ENCODE data around the gene SSX2IP.

SSX2IP gene

GRCh38 chr1:84698151-84699110 lies 8.2 kb upstream of the SSX2IP start:
- TF ChIP-seq CEBPB (IDR thresholded peaks at IDR 0.05), result no peak
- peak; percentile 29; the same call in 1 of the 2 replicates for TF ChIP-seq NFIC (IDR thresholded peaks at IDR 0.05)

DNA sequence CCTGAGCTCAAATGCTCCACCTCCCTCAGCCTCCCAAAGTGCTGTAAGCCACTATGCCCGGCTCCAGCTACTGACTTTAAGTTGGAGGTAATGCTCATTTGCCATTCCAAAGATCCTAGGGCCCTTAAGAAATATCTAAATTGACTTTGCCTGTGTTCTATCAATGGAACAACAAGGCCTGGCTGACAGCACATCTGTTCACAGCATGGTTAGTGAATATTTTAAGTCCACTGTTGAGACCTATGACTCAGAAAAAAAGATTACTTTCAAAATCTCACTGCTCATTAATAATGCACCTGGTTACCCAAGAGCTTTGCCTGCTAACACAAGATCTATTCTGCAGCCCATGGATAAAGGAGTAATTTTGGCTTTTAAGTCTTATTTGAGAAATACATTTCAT lies 3.5 kb upstream of the SSX2IP start:
- TF ChIP-seq RAD21 (IDR thresholded peaks at IDR 0.05; ENCODE audit: low read depth) (no peak), NFIC (IDR thresholded peaks at IDR 0.05) (no peak), EP300 (IDR thresholded peaks at IDR 0.05; ENCODE audit: borderline replicate concordance) (no peak)

DNA sequence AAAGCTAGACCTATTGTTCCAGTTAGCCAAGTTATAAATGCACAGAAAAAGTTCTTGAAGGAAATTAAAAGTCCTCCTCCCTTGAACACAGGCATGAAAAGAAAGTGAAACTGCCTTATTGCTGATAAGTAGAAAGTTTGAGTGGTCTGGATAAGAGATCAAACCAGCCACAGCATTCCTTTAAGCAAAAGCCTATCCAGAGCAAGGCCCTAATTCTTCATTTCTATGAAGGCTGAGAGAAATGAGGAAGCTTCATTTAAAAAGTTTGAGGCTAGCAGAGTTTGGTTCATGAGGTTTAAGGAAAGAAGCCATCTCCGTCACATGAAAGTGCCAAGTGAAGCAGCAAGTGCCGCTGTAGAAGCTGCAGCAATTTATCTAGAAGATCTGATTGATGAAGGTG lies 2.7 kb upstream of the SSX2IP start:
- TF ChIP-seq NFIC (IDR thresholded peaks at IDR 0.05) (no peak), TEAD4 (IDR thresholded peaks at IDR 0.05) (no peak), CEBPB (IDR thresholded peaks at IDR 0.05) (no peak), EP300 (IDR thresholded peaks at IDR 0.05; ENCODE audit: borderline replicate concordance) (no peak), REST (IDR thresholded peaks at IDR 0.05; ENCODE audit: low read depth) (no peak), EGR1 (IDR thresholded peaks at IDR 0.05) (no peak), ZBTB7A (IDR thresholded peaks at IDR 0.05; ENCODE audit: low read depth) (no peak), TAF1 (IDR thresholded peaks at IDR 0.05; ENCODE audit: low read depth) (no peak), RAD21 (IDR thresholded peaks at IDR 0.05; ENCODE audit: low read depth) (no peak)
- TF ChIP-seq, protein P1, sequence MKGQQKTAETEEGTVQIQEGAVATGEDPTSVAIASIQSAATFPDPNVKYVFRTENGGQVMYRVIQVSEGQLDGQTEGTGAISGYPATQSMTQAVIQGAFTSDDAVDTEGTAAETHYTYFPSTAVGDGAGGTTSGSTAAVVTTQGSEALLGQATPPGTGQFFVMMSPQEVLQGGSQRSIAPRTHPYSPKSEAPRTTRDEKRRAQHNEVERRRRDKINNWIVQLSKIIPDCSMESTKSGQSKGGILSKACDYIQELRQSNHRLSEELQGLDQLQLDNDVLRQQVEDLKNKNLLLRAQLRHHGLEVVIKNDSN (IDR thresholded peaks at IDR 0.05), result no peak

- TF ChIP-seq RAD21 (IDR thresholded peaks at IDR 0.05; ENCODE audit: low read depth) (no peak), TCF12 (IDR thresholded peaks at IDR 0.05; ENCODE audit: low read depth) (no peak), TAF1 (IDR thresholded peaks at IDR 0.05; ENCODE audit: low read depth) (no peak), CEBPB (IDR thresholded peaks at IDR 0.05) (no peak), CREB1 (IDR thresholded peaks at IDR 0.05; ENCODE audit: low read depth) (no peak), EP300 (IDR thresholded peaks at IDR 0.05; ENCODE audit: borderline replicate concordance) (no peak), TEAD4 (IDR thresholded peaks at IDR 0.05) (no peak), NFIC (IDR thresholded peaks at IDR 0.05) (no peak), EGR1 (IDR thresholded peaks at IDR 0.05) (no peak), ZBTB7A (IDR thresholded peaks at IDR 0.05; ENCODE audit: low read depth) (no peak)
Measured at GRCh38 chr1:84692391-84692790, 2.1 kb upstream of the SSX2IP start.

DNA sequence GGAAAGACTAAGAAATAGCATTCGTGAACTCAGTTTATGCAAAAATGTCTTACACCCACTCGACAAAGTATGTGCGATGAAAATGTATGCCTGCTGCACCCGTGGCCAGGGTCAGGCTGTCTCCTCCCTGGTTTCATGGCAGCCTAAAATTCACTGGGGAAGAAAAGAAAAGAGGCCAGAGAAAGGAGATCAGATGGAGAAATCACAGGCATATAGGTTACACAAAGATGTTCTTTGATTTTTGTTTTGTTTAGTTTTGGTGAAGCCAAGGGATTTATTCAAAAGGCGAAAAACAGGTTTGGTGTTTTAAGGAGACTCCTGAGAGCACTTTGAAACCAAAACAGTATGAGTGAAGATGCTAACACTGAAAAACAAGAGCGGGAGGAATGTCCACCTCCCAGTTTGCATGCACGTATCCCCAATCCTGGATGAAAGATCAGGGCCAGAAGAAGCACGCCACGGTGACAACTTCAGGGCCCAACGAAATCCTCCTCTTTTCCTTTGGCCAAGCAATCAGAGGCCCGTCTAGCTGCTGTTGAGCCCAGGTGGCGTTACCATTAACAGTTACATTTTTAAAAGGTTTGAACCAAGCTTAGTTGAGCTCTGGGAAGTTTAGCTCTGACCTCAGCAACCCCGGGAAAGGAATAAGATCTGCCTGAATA lies 992 bp upstream of the SSX2IP start:
- TF ChIP-seq FOXM1 (IDR thresholded peaks at IDR 0.05; ENCODE audit: borderline replicate concordance, low read depth) (no peak), TCF12 (IDR thresholded peaks at IDR 0.05; ENCODE audit: low read depth) (no peak), YY1 (IDR thresholded peaks at IDR 0.05; ENCODE audit: low read depth) (no peak), CEBPB (IDR thresholded peaks at IDR 0.05) (no peak), RAD21 (IDR thresholded peaks at IDR 0.05; ENCODE audit: low read depth) (no peak), TAF1 (IDR thresholded peaks at IDR 0.05; ENCODE audit: low read depth) (no peak), CREB1 (IDR thresholded peaks at IDR 0.05; ENCODE audit: low read depth) (no peak), EGR1 (IDR thresholded peaks at IDR 0.05) (no peak), REST (IDR thresholded peaks at IDR 0.05; ENCODE audit: low read depth) (no peak), MAX (IDR thresholded peaks at IDR 0.05) (no peak; the same call in 1 of the 2 replicates), NFIC (IDR thresholded peaks at IDR 0.05) (no peak), ZBTB7A (IDR thresholded peaks at IDR 0.05; ENCODE audit: low read depth) (no peak), EP300 (IDR thresholded peaks at IDR 0.05; ENCODE audit: borderline replicate concordance) (no peak), TEAD4 (IDR thresholded peaks at IDR 0.05) (no peak)
- TF ChIP-seq, protein P1 (IDR thresholded peaks at IDR 0.05), result no peak

All from Ishikawa (cell line).